BLaER1 (cell line): ENCODE data around the gene CELA3B.
"Not testable (repeated sequence)": the region's sequence is repeated elsewhere in the genome, so short reads cannot be mapped to it uniquely, and the experiment has no call there.

Experiments
- H3K27ac ChIP-seq: shearing (Covaris generic); formaldehyde crosslinking; 2 replicates; pipeline ENCODE4 v1.8.1; 2022
- H3K27me3 ChIP-seq: shearing (Covaris generic); formaldehyde crosslinking; 2 replicates; pipeline ENCODE4 v1.8.1; 2022
- H3K36me3 ChIP-seq: shearing (Covaris generic); formaldehyde crosslinking; 2 replicates; pipeline ENCODE4 v1.8.1; 2022
- H3K4me1 ChIP-seq: shearing (Covaris generic); formaldehyde crosslinking; 2 replicates; pipeline ENCODE4 v1.8.1; 2022
- H3K4me2 ChIP-seq: shearing (Covaris generic); formaldehyde crosslinking; 2 replicates; pipeline ENCODE4 v1.8.1; 2022
- H3K4me3 ChIP-seq: shearing (Covaris generic); formaldehyde crosslinking; 2 replicates; pipeline ENCODE4 v1.8.1; 2022
- H3K9ac ChIP-seq: shearing (Covaris generic); formaldehyde crosslinking; 2 replicates; pipeline ENCODE4 v1.8.1; 2022
- H3K9me3 ChIP-seq: shearing (Covaris generic); formaldehyde crosslinking; 2 replicates; pipeline ENCODE4 v1.8.1; 2022
- H4K20me1 ChIP-seq: shearing (Covaris generic); formaldehyde crosslinking; 2 replicates; pipeline ENCODE4 v1.8.1; 2022
- Cebpa-rat ChIP-seq: shearing (Covaris generic); IDR thresholded peaks from 2 replicates; pipeline ENCODE4 v1.8.1; 2022

CELA3B gene

DNA sequence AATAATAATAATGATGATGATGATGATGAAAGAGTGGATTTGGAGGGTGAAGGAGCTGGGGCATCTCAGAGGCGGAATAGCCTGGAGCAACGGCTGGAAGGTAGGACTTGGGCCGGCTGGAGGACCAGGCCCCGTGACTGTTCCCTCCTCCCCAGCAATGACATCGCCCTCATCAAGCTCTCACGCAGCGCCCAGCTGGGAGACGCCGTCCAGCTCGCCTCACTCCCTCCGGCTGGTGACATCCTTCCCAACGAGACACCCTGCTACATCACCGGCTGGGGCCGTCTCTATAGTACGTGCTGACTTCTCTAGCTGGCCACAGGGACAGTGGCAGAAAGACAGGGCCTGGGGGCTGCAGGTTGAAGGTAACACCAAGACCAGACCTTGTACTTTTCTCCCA, 6.7 kb downstream of the CELA3B start:
- not testable (repeated sequence) for H3K4me1 ChIP-seq, H3K9ac ChIP-seq, H4K20me1 ChIP-seq, H3K27me3 ChIP-seq, H3K9me3 ChIP-seq, H3K4me2 ChIP-seq, H3K4me3 ChIP-seq, H3K36me3 ChIP-seq, H3K27ac ChIP-seq

DNA sequence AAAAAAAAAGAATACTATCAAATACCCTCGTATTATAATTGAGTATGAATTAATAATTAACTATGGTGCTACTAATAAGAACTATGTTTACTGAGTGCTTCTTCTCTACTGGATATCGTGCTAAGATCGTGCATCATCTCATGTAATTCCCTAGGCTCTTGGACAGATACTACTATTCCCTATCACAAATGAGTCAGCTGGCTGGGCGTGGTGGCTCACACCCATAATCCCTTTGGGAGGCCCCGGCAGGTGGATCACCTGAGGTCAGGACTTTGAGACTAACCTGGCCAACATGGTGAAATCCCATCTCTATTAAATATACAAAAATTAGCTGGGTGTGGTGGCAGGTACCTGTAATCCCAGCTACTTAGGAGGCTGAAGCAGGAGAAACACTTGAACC, 9.1 kb downstream of the CELA3B start:
- H3K27ac ChIP-seq, H3K4me2 ChIP-seq, H3K9me3 ChIP-seq, H4K20me1 ChIP-seq, H3K4me3 ChIP-seq, H3K4me1 ChIP-seq, H3K27me3 ChIP-seq, H3K9ac ChIP-seq, H3K36me3 ChIP-seq: not testable (repeated sequence)

DNA sequence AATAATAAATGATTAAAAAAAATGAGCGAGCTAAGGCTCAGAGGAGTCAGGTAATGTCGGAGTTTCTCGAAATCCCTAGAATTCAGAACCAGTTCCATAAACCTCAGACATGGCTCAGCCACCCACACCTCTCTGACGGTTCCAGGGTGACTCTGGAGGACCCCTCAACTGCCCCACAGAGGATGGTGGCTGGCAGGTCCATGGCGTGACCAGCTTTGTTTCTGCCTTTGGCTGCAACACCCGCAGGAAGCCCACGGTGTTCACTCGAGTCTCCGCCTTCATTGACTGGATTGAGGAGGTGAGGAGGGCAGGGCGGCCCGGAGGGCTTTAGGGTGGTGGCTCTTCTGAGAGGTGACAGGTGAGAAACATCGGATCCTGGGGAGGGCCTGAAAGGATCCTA, 9.6 kb downstream of the CELA3B start:
- H3K27ac ChIP-seq, H4K20me1 ChIP-seq, H3K36me3 ChIP-seq, H3K4me2 ChIP-seq, H3K4me1 ChIP-seq, H3K9ac ChIP-seq, H3K4me3 ChIP-seq, H3K9me3 ChIP-seq, H3K27me3 ChIP-seq: not testable (repeated sequence)

DNA sequence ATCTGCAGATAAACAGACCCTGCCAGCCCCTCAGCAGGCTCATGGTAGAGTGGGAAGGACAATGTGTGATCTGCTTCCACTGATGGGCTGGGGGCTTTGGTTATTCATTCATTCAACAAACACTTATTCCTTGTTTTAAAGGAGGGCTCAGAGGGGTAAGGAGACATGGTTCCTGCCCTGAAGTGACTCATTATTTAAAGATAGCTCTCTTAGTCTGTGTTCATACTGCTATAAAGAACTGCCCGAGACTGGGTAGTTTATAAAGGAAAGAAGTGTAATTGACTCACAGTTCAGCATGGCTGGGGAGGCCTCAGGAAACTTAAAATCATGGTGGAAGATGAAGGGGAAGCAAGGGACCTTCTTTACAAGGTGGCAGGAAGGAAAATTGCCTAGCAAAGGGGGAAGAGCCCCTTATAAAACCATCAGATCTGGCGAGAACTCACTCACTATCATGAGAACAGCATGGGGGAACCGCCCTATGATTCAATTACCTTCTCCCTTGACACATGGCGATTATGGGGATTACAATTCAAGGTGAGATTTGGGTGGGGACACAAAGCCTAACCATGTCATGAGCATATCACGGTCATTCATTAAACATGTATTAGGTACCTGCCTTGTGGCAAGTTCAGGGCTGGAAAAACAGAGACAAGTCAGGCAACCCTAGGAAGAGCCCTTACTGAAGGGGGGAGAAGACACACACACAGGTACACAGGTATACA, 13.0 kb downstream of the CELA3B start:
- not testable (repeated sequence) for H3K27me3 ChIP-seq, H3K9me3 ChIP-seq, H4K20me1 ChIP-seq, H3K4me1 ChIP-seq, H3K27ac ChIP-seq, H3K4me2 ChIP-seq, H3K9ac ChIP-seq, H3K4me3 ChIP-seq, H3K36me3 ChIP-seq

DNA sequence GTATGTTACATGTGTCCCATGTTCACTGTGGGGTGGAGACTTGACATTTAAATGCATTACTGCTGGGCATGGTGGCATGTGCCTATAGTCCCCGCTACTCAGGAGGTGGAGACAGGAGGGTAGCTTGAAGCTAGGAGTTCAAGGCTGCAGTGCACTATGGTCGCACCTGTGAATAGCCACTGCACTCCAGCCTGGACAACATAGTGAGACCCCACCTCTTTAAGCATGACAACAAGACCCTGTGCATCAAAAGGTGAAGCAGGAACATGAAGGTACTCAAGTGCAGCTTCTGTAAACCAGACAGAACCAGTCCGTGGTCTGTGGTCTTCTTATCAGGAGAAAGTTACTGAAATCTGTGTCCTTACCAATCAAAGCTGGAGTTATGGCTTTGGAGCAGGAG, 15.4 kb downstream of the CELA3B start:
- not testable (repeated sequence) for H3K27me3 ChIP-seq, H3K4me2 ChIP-seq, H3K9ac ChIP-seq, H3K9me3 ChIP-seq, H3K27ac ChIP-seq, H3K36me3 ChIP-seq, H3K4me3 ChIP-seq, H4K20me1 ChIP-seq
- H3K4me1 ChIP-seq: peaks cover 14% of the 10 kb centered on the region

DNA sequence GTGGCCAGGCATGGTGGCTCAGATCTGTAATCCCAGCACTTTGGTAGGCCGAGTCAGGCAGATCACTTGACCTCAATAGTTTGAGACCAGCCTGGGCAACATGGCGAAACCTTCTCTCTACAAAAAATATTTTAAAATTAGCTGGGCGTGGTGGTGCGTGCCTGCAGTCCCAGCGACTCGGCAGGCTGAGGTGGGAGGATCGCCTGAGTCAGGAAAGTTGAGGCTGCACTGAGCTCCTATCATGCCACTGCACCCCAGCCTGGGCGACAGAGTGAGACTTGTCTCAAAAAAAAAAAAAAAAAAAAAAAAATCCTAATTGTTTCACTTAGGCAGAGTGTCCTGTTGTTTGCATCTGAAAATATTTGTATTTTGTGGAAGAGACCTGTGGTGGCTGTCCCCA, 17.9 kb downstream of the CELA3B start:
- H3K4me1 ChIP-seq: peaks cover 28% of the 10 kb centered on the region
- H3K9ac ChIP-seq, H3K27me3 ChIP-seq, H3K36me3 ChIP-seq, H3K4me3 ChIP-seq, H3K9me3 ChIP-seq, H3K4me2 ChIP-seq, H3K27ac ChIP-seq, H4K20me1 ChIP-seq: not testable (repeated sequence)

DNA sequence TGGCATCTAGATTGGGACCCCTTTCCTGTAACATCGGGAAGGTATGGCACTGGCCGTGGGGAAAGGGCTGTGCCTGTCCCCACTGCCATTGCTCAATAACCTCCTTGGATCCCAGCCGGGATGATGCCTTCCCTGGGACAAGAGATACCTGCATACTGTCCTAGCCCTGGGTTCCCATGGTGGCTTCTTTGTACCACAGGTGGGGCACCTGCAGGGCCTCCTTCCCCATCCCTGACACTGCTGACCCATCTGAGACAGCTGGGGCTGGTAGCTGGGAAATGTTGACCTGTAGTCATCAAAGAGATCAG, 19.8 kb downstream of the CELA3B start:
- H3K4me2 ChIP-seq: peak overlapping the region; percentile 14
- H3K9me3 ChIP-seq, H3K4me3 ChIP-seq, H4K20me1 ChIP-seq, H3K27me3 ChIP-seq, H3K36me3 ChIP-seq, H3K9ac ChIP-seq: not testable (repeated sequence)
- H3K27ac ChIP-seq: 0 out of 2 replicates have a peak overlapping the region, but pooled peaks have one; percentile 80
- peaks cover 31% of the 10 kb centered on the region for H3K4me1 ChIP-seq

DNA sequence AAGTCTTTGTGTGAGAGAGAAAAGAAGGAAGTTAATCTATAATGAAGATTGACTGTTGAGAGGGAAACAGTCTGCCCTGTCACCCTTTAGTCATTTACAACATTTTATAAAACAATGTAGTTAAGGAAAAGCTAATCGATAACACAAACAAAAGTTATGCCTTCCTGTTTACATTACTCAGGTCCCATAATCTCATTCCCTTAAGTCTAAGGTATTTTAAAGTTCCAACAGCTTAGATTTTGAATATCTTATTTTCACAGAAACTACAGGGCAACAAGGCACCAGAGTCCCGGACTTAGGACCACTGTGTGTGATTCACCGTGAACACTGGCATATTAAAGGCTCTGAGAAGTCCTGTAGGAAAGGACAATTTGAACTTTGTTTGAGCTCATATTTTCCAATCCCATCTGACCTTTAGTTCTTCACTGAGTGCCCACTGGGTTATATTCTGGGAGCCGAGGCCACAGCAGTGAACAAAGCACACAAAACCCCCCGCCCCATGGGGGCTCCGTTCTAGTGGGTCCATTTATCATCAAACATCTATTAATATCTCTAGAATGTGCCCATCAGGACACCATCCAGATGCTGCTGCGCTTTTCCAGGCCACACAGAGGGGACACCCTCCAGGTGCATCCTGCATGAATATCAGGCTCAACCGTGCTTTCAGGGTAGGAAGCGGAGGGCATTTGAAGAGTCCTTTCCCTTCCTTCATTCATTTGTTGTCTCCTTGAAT, 21.2 kb downstream of the CELA3B start:
- not testable (repeated sequence) for H3K9me3 ChIP-seq, H3K4me3 ChIP-seq, H3K36me3 ChIP-seq, H3K27me3 ChIP-seq, H4K20me1 ChIP-seq
- Histone ChIP-seq H3K9ac (peak overlapping the region; percentile 57), H3K4me1 (peaks cover 31% of the 10 kb centered on the region), H3K4me2 (peak overlapping the region; percentile 68), H3K27ac (peak overlapping the region; percentile 80)

DNA sequence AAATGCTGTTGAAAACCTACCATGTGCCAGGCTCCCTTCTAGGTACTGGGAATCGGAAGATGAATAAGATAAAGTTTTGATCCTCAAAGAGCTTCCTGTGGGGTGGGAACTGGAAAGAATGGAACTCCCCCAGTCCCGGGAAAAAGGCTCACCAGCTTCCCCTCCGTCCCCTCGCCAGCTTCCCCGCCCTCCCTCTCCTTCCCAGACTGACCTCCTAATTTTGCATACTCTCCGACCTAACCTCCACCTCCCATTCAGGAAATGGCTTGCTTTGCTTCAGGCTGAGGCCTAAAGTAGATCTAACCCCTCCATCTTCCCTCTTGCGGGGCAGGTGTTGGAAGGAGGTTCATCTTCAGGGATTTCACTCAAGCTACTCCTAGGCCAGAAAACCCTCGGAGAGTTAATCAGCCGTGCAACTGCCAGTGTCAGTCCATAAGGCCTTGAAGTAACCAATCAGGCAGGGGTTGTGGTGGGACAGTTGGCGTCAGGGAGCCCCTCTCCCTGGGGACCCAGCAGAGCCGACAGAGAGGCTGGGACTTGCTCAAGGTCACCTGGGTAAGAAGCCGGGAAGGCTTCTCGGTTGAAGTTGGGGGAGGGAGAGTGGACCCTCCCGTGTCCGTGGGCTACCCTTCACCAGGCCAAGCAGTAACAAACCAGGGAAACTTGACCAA, 21.9 kb downstream of the CELA3B start:
- not testable (repeated sequence) for H3K9me3 ChIP-seq, H3K4me3 ChIP-seq, H3K36me3 ChIP-seq, H3K27me3 ChIP-seq, H4K20me1 ChIP-seq
- Histone ChIP-seq H3K9ac (peak overlapping the region; percentile 57; the same call in 1 of the 2 replicates), H3K4me2 (peak overlapping the region; percentile 68), H3K4me1 (peaks cover 31% of the 10 kb centered on the region), H3K27ac (peak overlapping the region; percentile 80)

DNA sequence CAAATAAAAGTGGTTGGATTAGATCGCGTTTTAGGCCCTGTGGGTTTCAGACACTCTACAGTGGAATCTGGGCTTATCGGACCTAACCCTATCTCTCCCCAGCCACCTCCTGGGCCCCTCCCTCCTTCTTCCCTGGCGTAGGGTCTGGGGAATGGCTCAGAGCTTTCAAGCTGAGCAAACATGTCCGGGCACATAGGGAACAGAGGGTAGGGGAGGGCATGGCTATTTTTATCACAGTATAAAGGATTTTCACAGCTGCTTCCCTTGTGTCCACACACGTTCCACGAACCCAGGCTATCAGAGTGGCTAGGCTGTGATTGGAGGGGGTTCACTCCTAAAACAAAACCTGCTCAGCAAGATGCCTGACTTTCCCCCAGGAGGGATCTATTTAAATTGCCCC, 22.8 kb downstream of the CELA3B start:
- not testable (repeated sequence) for H3K36me3 ChIP-seq, H4K20me1 ChIP-seq, H3K9me3 ChIP-seq, H3K27me3 ChIP-seq, H3K4me3 ChIP-seq, H3K9ac ChIP-seq
- Histone ChIP-seq H3K27ac (peak overlapping the region; percentile 44; the same call in 1 of the 2 replicates), H3K4me2 (peak overlapping the region; percentile 36), H3K4me1 (peaks cover 31% of the 10 kb centered on the region)

DNA sequence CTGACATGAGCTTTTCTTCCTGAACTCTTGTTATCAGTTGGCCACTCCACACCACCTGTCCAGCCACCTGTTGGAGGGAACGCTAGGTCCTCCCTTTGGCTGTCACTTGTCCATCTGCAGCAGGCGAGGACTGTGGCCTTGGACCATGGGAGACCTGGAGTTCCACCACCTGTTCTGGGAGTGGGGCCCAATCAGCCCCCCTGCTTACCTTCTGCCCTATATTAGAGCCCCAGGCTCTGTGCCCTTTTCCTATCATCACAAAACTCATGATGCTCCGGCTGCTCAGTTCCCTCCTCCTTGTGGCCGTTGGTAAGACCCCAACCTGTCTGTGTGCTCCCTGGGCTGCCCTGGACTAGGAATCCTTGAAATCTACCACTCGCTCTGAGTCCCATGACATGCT, 24.6 kb downstream of the CELA3B start, which contains the start of gene CELA3A:
CELA3A (plus strand) TSS at position 249 of the 400 bp plus-strand sequence; CDS start at position 267, 18 bp downstream.
- Histone ChIP-seq H3K4me3 (no peak within 1 kb of the TSS), H3K36me3 (no peaks in the 10 kb centered on the region), H3K27me3 (no peaks in the 10 kb centered on the region), H3K9me3 (no peaks in the 10 kb centered on the region), H3K27ac (no peak within 1 kb of the TSS), H4K20me1 (no peaks in the 10 kb centered on the region), H3K4me2 (no peak within 1 kb of the TSS), H3K9ac (no peak within 1 kb of the TSS), H3K4me1 (peaks cover 24% of the 10 kb centered on the region)
- no peak for TF ChIP-seq Cebpa-rat

DNA sequence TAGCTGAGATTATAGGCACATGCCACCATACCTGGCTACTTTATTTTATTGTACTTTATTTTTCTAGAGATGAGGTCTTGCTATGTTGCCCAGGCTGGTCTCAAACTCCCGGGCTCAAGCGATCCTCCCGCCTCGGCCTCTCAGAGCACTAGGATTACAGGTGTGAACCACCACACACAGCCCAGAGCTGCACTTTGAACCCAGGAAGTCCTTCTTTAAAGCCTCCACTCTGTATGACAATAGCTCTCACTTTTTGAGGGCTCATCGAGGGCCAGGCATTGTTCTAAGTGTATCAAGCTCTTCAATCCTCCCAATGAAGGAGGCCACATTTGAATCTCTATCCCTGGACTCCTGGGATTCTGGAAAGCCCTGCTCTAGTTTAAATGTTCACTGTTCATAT, 25.6 kb downstream of the CELA3B start:
- not testable (repeated sequence) for H3K4me3 ChIP-seq, H3K9me3 ChIP-seq, H3K36me3 ChIP-seq, H3K9ac ChIP-seq, H3K27ac ChIP-seq, H3K27me3 ChIP-seq, H4K20me1 ChIP-seq, H3K4me2 ChIP-seq
- H3K4me1 ChIP-seq: peaks cover 14% of the 10 kb centered on the region

DNA sequence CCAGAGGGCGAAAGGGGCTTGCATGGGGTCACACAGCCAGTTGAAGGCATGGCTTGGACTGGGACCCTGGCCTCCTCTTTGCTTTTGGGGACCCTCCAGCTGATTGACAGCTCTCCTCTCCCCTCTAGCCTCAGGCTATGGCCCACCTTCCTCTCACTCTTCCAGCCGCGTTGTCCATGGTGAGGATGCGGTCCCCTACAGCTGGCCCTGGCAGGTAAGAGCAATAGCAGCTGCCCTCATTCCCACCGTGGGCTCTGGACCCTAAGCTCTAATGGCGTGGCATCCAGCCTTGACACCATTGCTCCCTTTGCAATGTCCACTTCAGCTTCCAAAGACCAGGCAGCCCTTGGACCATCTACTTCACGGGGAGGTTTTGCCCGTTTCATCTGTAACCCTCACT, 26.1 kb downstream of the CELA3B start:
- not testable (repeated sequence) for H3K9ac ChIP-seq, H3K9me3 ChIP-seq

DNA sequence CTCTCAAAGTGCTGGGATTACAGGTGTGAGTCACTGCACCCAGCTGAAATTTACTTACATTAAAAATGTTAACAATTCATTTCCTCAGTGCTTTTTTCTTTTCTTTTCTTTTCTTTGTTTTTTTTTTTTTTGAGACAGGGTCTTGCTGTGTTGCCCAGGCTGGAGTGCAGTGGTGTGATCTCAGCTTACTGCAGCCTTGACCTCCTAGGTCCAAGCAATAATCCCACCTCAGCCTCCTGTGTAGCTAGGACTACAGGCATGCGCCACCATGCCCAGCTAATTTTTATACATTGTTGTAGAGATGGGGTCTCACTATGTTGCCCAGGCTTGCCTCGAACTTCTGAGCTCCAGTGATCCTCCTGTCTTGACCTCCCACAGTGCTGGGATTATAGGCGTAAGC, 27.1 kb downstream of the CELA3B start:
- not testable (repeated sequence) for H3K9me3 ChIP-seq, H3K9ac ChIP-seq, H3K36me3 ChIP-seq, H3K4me2 ChIP-seq, H3K4me1 ChIP-seq, H4K20me1 ChIP-seq, H3K27ac ChIP-seq, H3K4me3 ChIP-seq, H3K27me3 ChIP-seq

More for the DNA sequence above, 26.1 kb downstream of the CELA3B start:
- peaks cover 12% of the 10 kb centered on the region; the same call in 1 of the 2 replicates for H3K4me1 ChIP-seq
- H4K20me1 ChIP-seq, H3K36me3 ChIP-seq, H3K27me3 ChIP-seq, H3K4me3 ChIP-seq, H3K27ac ChIP-seq, H3K4me2 ChIP-seq: not testable (repeated sequence)
